ENCODE results near the gene MED13L. TPM values are rescaled to one million over a fixed set of nuclear protein-coding genes. Genes with fewer than 3 reads are reported as not detected.

The MED13L gene
- total RNA-seq, 5 donors from 2014 or later (not counting 1 experiment from before 2014, with no cell fraction given): 126 to 216 (median 133) TPM

GRCh38 chr12:115911360-115911759 lies 366.1 kb downstream of the MED13L start:
- CTCF ChIA-PET: interaction anchor here in 1 of 2 donors (0.5 kb wide), 1 partner anchor 1290 kb away, joined by 6 read pairs; no protein-coding TSS in a partner anchor
- ATAC-seq (replicated peaks in 1 of 4) (no peak), DNase-seq (no peak)
- no peaks in the 10 kb centered on the region for H3K36me3 Mint-ChIP-seq
- H3K9me3 Mint-ChIP-seq: no peaks in the 10 kb centered on the region
- no peak overlapping the region for H3K27ac ChIP-seq (ENCODE audit: low read length)
- H3K27ac Mint-ChIP-seq: no peak overlapping the region
- no peak overlapping the region for H3K4me3 Mint-ChIP-seq
- H3K36me3 ChIP-seq (ENCODE audit: control insufficient read depth in 2 of 2, extremely low read depth in 1 of 2, insufficient read depth in 1 of 2, low read length in 1 of 2): no peaks in the 10 kb centered on the region
- H3K27me3 ChIP-seq (replicated peaks in 1 of 2; ENCODE audit: control insufficient read depth in 2 of 2, extremely low read depth in 1 of 2, insufficient read depth in 2 of 2, low read length in 1 of 2): peaks cover 0 to 15% of the 10 kb centered on the region in 2 experiments
- H3K27me3 Mint-ChIP-seq: peaks cover 31 to 34% of the 10 kb centered on the region in 2 donors
- H3K4me1 Mint-ChIP-seq: no peaks in the 10 kb centered on the region
- H3K4me3 ChIP-seq (ENCODE audit: control insufficient read depth in 1 of 2, extremely low read depth in 1 of 2, low read length in 1 of 2): no peak overlapping the region
- no CpG with 5 or more reads among the region's 1 CpG for WGBS (ENCODE audit: insufficient coverage)
- H3K4me1 ChIP-seq (ENCODE audit: control insufficient read depth in 1 of 2, extremely low read depth in 1 of 2, insufficient read depth in 2 of 2, low read length in 2 of 2): no peaks in the 10 kb centered on the region
- POLR2A ChIA-PET: no interaction called here
- no peaks in the 10 kb centered on the region for H3K9me3 ChIP-seq

GRCh38 chr12:115910057-115910456 lies 367.4 kb downstream of the MED13L start:
- no peaks in the 10 kb centered on the region for H3K4me1 Mint-ChIP-seq
- no peak overlapping the region for H3K27ac Mint-ChIP-seq
- ChIA-PET POLR2A (interaction anchor here in 1 of 2 donors (0.5 kb wide), 1 partner anchor 525 kb away, joined by 11 read pairs; no protein-coding TSS in a partner anchor), CTCF (interaction anchor here in 1 of 2 donors (1.1 kb wide), 1 partner anchor 8 kb away, joined by 3 read pairs; no protein-coding TSS in a partner anchor)
- DNase-seq (no peak), ATAC-seq (replicated peaks in 1 of 4) (no peak)
- H3K4me3 Mint-ChIP-seq: no peak overlapping the region
- peaks cover 26 to 31% of the 10 kb centered on the region in 2 donors for H3K27me3 Mint-ChIP-seq
- no peaks in the 10 kb centered on the region for H3K36me3 Mint-ChIP-seq
- H3K36me3 ChIP-seq (ENCODE audit: control insufficient read depth in 2 of 2, extremely low read depth in 1 of 2, insufficient read depth in 1 of 2, low read length in 1 of 2): no peaks in the 10 kb centered on the region
- WGBS (ENCODE audit: insufficient coverage): 80% methylated on average over 1 of the region's 5 CpGs
- H3K9me3 ChIP-seq: no peaks in the 10 kb centered on the region
- no peak overlapping the region for H3K4me3 ChIP-seq (ENCODE audit: control insufficient read depth in 1 of 2, extremely low read depth in 1 of 2, low read length in 1 of 2)
- H3K9me3 Mint-ChIP-seq: no peaks in the 10 kb centered on the region
- no peak overlapping the region for H3K27ac ChIP-seq (ENCODE audit: low read length)
- H3K4me1 ChIP-seq (ENCODE audit: control insufficient read depth in 1 of 2, extremely low read depth in 1 of 2, insufficient read depth in 2 of 2, low read length in 2 of 2): no peaks in the 10 kb centered on the region
- H3K27me3 ChIP-seq (replicated peaks in 1 of 2; ENCODE audit: control insufficient read depth in 2 of 2, extremely low read depth in 1 of 2, insufficient read depth in 2 of 2, low read length in 1 of 2): peaks cover 0 to 6% of the 10 kb centered on the region in 2 experiments

All from T-cell (primary cell).